Ascending aorta (tissue), 2 donors: ENCODE results near the gene DGCR2. TPM values are rescaled to one million over a fixed set of nuclear protein-coding genes. Genes with fewer than 3 reads are reported as not detected.
"Not testable (repeated sequence)": the region's sequence is repeated elsewhere in the genome, so short reads cannot be mapped to it uniquely, and the experiment has no call there.

ENCODE experiments used
- DNase-seq, 2 donors: peaks; one replicate each; pipeline ENCODE4 v3.0.0-alpha.2; 2019; ENCODE audit warnings: low spot score in 2 of 2
- H3K27ac ChIP-seq, 2 donors: fragments of 200-600 bp; sonication (generic); one replicate each; pipeline ENCODE4 v1.5.1; 2016 to 2017; ENCODE audit warnings: mild to moderate bottlenecking in 1 of 2
- H3K27me3 ChIP-seq: fragments of 200-600 bp; sonication (generic); one replicate; pipeline ENCODE4 v1.5.1; 2017
- H3K36me3 ChIP-seq, 2 donors: fragments of 200-600 bp; sonication (generic); one replicate each; pipeline ENCODE4 v1.5.1; 2016
- H3K4me1 ChIP-seq, 2 donors: fragments of 200-600 bp; sonication (generic); one replicate each; pipeline ENCODE4 v1.5.1; 2016 to 2017; ENCODE audit warnings: mild to moderate bottlenecking in 1 of 2
- H3K4me3 ChIP-seq, 2 donors: fragments of 200-600 bp; sonication (generic); one replicate each; pipeline ENCODE4 v1.5.1; 2016 to 2017; ENCODE audit warnings: mild to moderate bottlenecking in 1 of 2
- H3K9me3 ChIP-seq, 2 donors: fragments of 200-600 bp; sonication (generic); one replicate each; pipeline ENCODE4 v1.5.1; 2016
- intact Hi-C: fragments of 100-400 bp; cut with DNase I; formaldehyde crosslinking; loops from one replicate; pipeline ENCODE4 v1.15.1; 2023
- total RNA-seq: library from RNA; depleted of rRNA; stranded (reverse); fragments of >200 nt; gene quantifications from one replicate; pipeline ENCODE4 v1.1.0, GENCODE V29; 2016

DGCR2 gene
- total RNA-seq, 1 donor from 2014 or later: 34.7 TPM

GRCh38 chr22:19033568-19033905 lies 88.7 kb downstream of the DGCR2 start:
- H3K4me1 ChIP-seq, intact Hi-C loops, H3K27ac ChIP-seq, H3K27me3 ChIP-seq, H3K9me3 ChIP-seq, DNase-seq, H3K4me3 ChIP-seq: not testable (repeated sequence)
- H3K36me3 ChIP-seq: peaks cover 7 to 12% of the 10 kb centered on the region in 2 donors

DNA sequence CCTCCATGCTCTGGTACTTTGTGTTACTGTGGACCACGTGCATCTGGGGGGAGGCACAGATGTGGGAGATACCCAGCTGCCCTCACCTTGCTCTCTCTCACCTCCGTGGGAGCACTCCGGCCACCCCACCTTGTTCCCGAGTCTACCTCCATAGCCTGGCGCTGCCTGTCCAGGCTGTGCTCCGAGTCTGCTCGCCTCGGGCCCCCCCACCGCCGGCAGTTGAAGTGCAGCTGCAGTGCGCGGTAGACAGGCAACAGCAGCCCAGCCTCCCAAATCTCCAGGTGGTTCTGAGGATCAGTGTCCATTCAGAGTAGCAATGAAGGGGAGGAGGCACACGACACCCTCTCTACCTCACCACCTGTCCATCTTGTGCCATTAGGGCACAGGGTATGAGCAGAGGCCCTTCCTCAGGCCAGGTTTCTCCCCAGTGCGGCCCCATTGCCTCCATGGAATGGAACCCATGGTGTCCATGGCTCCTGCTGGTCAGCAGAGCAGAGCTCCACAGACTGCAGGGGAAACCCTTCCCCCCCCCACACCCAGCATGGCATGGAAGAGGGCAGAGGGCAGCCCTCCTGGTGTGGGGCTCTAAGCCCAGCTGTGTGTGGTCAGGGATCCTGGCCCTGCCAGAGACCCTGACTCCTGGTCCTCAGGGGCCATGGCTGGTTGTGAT lies 89.2 kb downstream of the DGCR2 start:
- H3K27me3 ChIP-seq, H3K36me3 ChIP-seq, H3K4me1 ChIP-seq, H3K4me3 ChIP-seq, H3K9me3 ChIP-seq, intact Hi-C loops, H3K27ac ChIP-seq: not testable (repeated sequence)
- peak in 1 of 2 donors; percentile 59 for DNase-seq

- H3K36me3 ChIP-seq, H3K27ac ChIP-seq, H3K4me1 ChIP-seq, H3K9me3 ChIP-seq, intact Hi-C loops, H3K27me3 ChIP-seq, H3K4me3 ChIP-seq, DNase-seq: not testable (repeated sequence)
These were observed 89.9 kb downstream of the DGCR2 start for GRCh38 chr22:19032156-19032785.

DNA sequence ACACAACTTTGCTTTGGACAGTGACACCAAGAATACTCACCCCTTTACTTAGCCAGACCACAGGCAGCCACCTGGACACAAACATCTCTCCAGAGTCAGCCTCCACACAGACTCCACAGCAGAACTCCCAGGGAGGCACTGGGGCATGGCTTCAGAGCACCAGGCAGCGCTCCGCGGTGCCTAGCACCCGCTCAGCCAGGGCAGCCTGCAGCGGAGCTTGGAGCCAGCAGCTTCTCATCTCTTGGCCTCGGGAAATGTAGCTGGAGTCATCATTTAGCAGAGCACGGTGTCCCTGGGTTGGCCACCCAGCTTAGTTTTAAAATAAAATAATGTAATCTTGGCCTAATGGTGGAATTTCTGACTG lies 91.3 kb downstream of the DGCR2 start:
- H3K36me3 ChIP-seq, H3K27me3 ChIP-seq, H3K9me3 ChIP-seq, intact Hi-C loops, DNase-seq, H3K4me1 ChIP-seq, H3K4me3 ChIP-seq, H3K27ac ChIP-seq: not testable (repeated sequence)

GRCh38 chr22:19030226-19030888 lies 91.9 kb downstream of the DGCR2 start:
- H3K9me3 ChIP-seq, DNase-seq, H3K36me3 ChIP-seq, intact Hi-C loops, H3K4me3 ChIP-seq, H3K27ac ChIP-seq, H3K4me1 ChIP-seq, H3K27me3 ChIP-seq: not testable (repeated sequence)

DNA sequence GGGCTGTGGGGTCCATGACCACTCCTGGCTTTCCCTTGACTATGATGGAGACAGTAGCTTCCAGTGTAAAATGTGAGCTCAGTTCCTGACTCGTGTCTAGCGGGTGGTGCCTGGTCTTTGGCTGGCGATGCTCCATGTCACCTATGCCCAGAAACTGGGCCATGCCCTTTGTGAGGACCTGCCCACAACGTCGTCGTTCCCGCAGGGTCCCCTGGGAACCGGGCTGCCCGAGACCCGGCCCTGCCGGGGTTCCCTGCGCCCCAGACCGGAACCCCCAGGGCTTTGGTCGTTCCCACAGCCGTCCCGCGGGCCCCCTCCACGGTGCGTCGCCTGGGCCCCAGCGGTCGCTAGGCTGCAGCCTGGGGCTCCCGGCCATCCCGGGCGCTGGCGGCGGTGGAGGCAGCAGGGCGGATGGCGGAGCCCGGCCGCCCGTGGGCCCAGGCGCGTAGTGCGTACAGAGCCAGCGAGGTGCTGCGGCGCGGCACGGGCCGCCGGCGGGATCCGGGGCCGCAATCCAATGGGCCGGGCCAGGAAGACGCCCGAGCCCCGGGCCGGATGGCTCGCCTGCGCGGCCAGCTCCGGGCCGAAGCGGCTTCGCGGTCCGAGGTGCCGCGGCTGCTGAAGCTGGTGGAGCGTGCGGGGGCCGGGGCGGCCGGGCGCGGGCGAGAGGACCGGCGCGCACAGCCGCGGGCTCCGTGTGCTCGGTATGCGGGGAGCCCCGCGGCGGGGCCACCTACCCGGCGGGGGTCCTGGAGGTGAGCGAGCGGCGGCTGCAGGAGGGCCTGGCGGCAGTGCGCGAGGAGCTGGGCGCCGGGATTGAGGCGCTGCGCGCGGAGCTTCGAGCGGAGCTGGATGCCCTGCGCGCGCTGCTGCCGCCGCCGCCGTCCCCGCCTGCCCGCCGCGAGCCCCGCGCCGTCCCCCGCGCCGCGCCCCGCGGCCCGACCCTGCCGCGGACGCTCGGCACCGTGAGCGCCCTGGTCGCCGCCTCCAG lies 92.8 kb downstream of the DGCR2 start:
- peak in 1 of 2 donors; percentile 54 for DNase-seq
- H3K36me3 ChIP-seq, H3K4me3 ChIP-seq, H3K27me3 ChIP-seq, H3K4me1 ChIP-seq, H3K27ac ChIP-seq, H3K9me3 ChIP-seq, intact Hi-C loops: not testable (repeated sequence)

DNA sequence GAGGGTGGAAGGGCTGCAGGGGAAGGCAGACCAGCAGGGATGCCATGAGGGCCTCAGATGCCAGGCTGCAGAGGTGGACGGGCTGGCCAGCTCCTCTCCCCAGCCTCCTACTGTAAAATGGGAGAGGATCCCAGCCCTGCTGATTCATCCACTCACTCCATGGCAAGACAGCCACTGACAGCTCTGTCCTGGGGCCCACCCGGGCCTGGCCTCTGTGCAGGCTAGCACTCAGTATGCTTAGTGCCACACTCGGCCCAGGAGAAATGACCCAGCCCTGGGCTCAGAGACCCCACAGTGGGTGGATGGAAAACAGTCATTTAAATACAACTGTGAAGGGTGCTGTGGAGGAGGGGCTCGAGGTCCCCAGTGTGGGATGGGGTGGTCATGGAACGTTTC lies 94.2 kb downstream of the DGCR2 start:
- H3K27ac ChIP-seq, H3K36me3 ChIP-seq, intact Hi-C loops, H3K9me3 ChIP-seq, H3K4me3 ChIP-seq, H3K4me1 ChIP-seq, DNase-seq, H3K27me3 ChIP-seq: not testable (repeated sequence)

GRCh38 chr22:19027371-19028059 lies 94.7 kb downstream of the DGCR2 start:
- H3K9me3 ChIP-seq, H3K4me3 ChIP-seq, intact Hi-C loops, H3K4me1 ChIP-seq, H3K36me3 ChIP-seq, DNase-seq, H3K27ac ChIP-seq, H3K27me3 ChIP-seq: not testable (repeated sequence)

DNA sequence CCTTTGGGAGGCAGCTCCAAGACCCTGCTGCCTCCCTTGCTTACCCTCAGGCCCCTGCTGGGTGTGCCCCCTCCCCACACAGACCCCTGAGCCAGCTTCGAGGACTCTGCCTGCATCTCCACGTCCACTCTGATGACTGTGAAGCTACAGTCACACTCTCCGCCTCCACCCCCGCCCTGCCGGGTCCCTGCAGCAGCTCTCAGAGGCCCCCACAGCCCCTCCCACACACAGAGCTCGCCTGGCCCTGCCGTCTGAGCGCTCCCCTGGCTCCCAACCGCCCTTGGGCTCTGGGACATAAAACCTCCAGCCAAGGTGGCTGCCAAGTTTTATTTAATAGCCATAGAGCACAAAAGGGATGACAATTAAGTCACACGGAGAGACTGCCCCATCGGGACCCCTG lies 96.1 kb downstream of the DGCR2 start:
- H3K36me3 ChIP-seq, H3K9me3 ChIP-seq, DNase-seq, H3K4me1 ChIP-seq, intact Hi-C loops, H3K4me3 ChIP-seq, H3K27me3 ChIP-seq, H3K27ac ChIP-seq: not testable (repeated sequence)

GRCh38 chr22:19024956-19025489 lies 97.2 kb downstream of the DGCR2 start:
- H3K27me3 ChIP-seq, H3K27ac ChIP-seq, H3K9me3 ChIP-seq, H3K4me3 ChIP-seq, DNase-seq, H3K36me3 ChIP-seq, H3K4me1 ChIP-seq, intact Hi-C loops: not testable (repeated sequence)

DNA sequence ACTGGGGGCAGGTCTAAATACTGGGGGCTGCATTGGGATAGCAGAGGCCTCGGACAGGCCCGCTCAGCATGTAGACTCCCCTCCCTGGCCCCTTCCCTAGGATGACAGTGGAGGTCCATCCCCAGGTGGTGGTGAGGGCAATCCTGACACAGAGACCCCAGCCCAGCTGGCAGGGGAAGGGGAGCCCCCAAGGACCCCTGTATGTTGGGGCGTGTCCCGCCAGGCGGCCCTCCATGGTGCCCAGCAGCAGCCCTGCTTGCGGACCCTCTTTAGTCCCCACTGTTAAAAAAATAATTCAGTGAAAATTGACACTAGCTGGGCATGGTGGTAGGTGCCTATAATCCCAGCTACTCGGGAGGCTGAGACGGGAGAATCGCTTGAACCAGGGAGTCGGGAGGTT lies 98.3 kb downstream of the DGCR2 start:
- H3K27me3 ChIP-seq: not testable (repeated sequence)

More for the DNA sequence above, 98.3 kb downstream of the DGCR2 start:
- H3K9me3 ChIP-seq, DNase-seq, H3K27ac ChIP-seq, H3K4me3 ChIP-seq, H3K4me1 ChIP-seq, H3K36me3 ChIP-seq, intact Hi-C loops: not testable (repeated sequence)
